ENCODE measurements around the gene NTN4. TPM values are rescaled to one million over a fixed set of nuclear protein-coding genes. Genes with fewer than 3 reads are reported as not detected.

Gene NTN4
- total RNA-seq, 1 donor from 2014 or later, result not detected

- H3K4me1 Mint-ChIP-seq (ENCODE audit: low read depth), result no peaks in the 10 kb centered on the region
- intact Hi-C loops (cut with micrococcal nuclease), result no loop called here
- no peak overlapping the region for H3K4me3 Mint-ChIP-seq (ENCODE audit: low read depth)
- peaks cover 4% of the 10 kb centered on the region for H3K9me3 Mint-ChIP-seq
- no peak overlapping the region for H3K27ac Mint-ChIP-seq
- H3K36me3 Mint-ChIP-seq (ENCODE audit: low read depth), result no peaks in the 10 kb centered on the region
- no peaks in the 10 kb centered on the region for H3K27me3 Mint-ChIP-seq (ENCODE audit: low read depth)
- DNase-seq (ENCODE audit: low spot score), result no peak
These were observed 59.0 kb downstream of the NTN4 start for GRCh38 chr12:95731519-95731958.

- H3K4me3 Mint-ChIP-seq (ENCODE audit: low read depth), result no peak overlapping the region
- peaks cover 9% of the 10 kb centered on the region for H3K9me3 Mint-ChIP-seq
- intact Hi-C loops (cut with micrococcal nuclease), result no loop called here
- no peaks in the 10 kb centered on the region for H3K36me3 Mint-ChIP-seq (ENCODE audit: low read depth)
- no peak for DNase-seq (ENCODE audit: low spot score)
- H3K27ac Mint-ChIP-seq, result no peak overlapping the region
- H3K4me1 Mint-ChIP-seq (ENCODE audit: low read depth), result no peaks in the 10 kb centered on the region
- no peaks in the 10 kb centered on the region for H3K27me3 Mint-ChIP-seq (ENCODE audit: low read depth)
These were observed 60.1 kb downstream of the NTN4 start for GRCh38 chr12:95730457-95730856.

- DNase-seq (ENCODE audit: low spot score), result no peak
- Mint-ChIP-seq H3K9me3 (peaks cover 9% of the 10 kb centered on the region), H3K4me1 (ENCODE audit: low read depth) (no peaks in the 10 kb centered on the region), H3K27ac (no peak overlapping the region), H3K36me3 (ENCODE audit: low read depth) (no peaks in the 10 kb centered on the region), H3K27me3 (ENCODE audit: low read depth) (peaks cover 4% of the 10 kb centered on the region), H3K4me3 (ENCODE audit: low read depth) (no peak overlapping the region)
- intact Hi-C loops (cut with micrococcal nuclease), result no loop called here
These were observed 63.7 kb downstream of the NTN4 start for GRCh38 chr12:95726903-95727302.

- H3K27ac Mint-ChIP-seq, result no peak overlapping the region
- intact Hi-C loops (cut with micrococcal nuclease), result no loop called here
- H3K36me3 Mint-ChIP-seq (ENCODE audit: low read depth), result no peaks in the 10 kb centered on the region
- no peaks in the 10 kb centered on the region for H3K4me1 Mint-ChIP-seq (ENCODE audit: low read depth)
- peaks cover 4% of the 10 kb centered on the region for H3K27me3 Mint-ChIP-seq (ENCODE audit: low read depth)
- H3K4me3 Mint-ChIP-seq (ENCODE audit: low read depth), result no peak overlapping the region
- DNase-seq (ENCODE audit: low spot score), result no peak
- H3K9me3 Mint-ChIP-seq, result peaks cover 9% of the 10 kb centered on the region
These were observed 65.8 kb downstream of the NTN4 start for GRCh38 chr12:95724767-95725166.

- Mint-ChIP-seq H3K9me3 (peaks cover 9% of the 10 kb centered on the region), H3K4me1 (ENCODE audit: low read depth) (no peaks in the 10 kb centered on the region), H3K27me3 (ENCODE audit: low read depth) (peaks cover 4% of the 10 kb centered on the region), H3K4me3 (ENCODE audit: low read depth) (no peak overlapping the region), H3K27ac (no peak overlapping the region), H3K36me3 (ENCODE audit: low read depth) (no peaks in the 10 kb centered on the region)
- intact Hi-C loops (cut with micrococcal nuclease), result no loop called here
- DNase-seq (ENCODE audit: low spot score), result no peak
These were observed 66.7 kb downstream of the NTN4 start for GRCh38 chr12:95723693-95724384.

- H3K4me1 Mint-ChIP-seq (ENCODE audit: low read depth), result no peaks in the 10 kb centered on the region
- H3K4me3 Mint-ChIP-seq (ENCODE audit: low read depth), result no peak overlapping the region
- no peaks in the 10 kb centered on the region for H3K36me3 Mint-ChIP-seq (ENCODE audit: low read depth)
- intact Hi-C loops (cut with micrococcal nuclease), result no loop called here
- peaks cover 3% of the 10 kb centered on the region for H3K9me3 Mint-ChIP-seq
- no peak for DNase-seq (ENCODE audit: low spot score)
- H3K27ac Mint-ChIP-seq, result no peak overlapping the region
- H3K27me3 Mint-ChIP-seq (ENCODE audit: low read depth), result peaks cover 8% of the 10 kb centered on the region
These were observed 69.2 kb downstream of the NTN4 start for GRCh38 chr12:95721320-95721719.

GRCh38 chr12:95720146-95720545 lies 70.4 kb downstream of the NTN4 start:
- H3K4me1 Mint-ChIP-seq (ENCODE audit: low read depth), result no peaks in the 10 kb centered on the region
- no peak overlapping the region for H3K4me3 Mint-ChIP-seq (ENCODE audit: low read depth)
- H3K36me3 Mint-ChIP-seq (ENCODE audit: low read depth), result no peaks in the 10 kb centered on the region
- DNase-seq (ENCODE audit: low spot score), result no peak
- peaks cover 5% of the 10 kb centered on the region for H3K27me3 Mint-ChIP-seq (ENCODE audit: low read depth)
- intact Hi-C loops (cut with micrococcal nuclease), result no loop called here
- H3K27ac Mint-ChIP-seq, result no peak overlapping the region
- no peaks in the 10 kb centered on the region for H3K9me3 Mint-ChIP-seq

GRCh38 chr12:95718772-95719171 lies 71.8 kb downstream of the NTN4 start:
- Mint-ChIP-seq H3K4me3 (ENCODE audit: low read depth) (no peak overlapping the region), H3K27me3 (ENCODE audit: low read depth) (peaks cover 4% of the 10 kb centered on the region), H3K4me1 (ENCODE audit: low read depth) (no peaks in the 10 kb centered on the region), H3K36me3 (ENCODE audit: low read depth) (no peaks in the 10 kb centered on the region), H3K27ac (no peak overlapping the region), H3K9me3 (no peaks in the 10 kb centered on the region)
- intact Hi-C loops (cut with micrococcal nuclease), result no loop called here
- no peak for DNase-seq (ENCODE audit: low spot score)

- Mint-ChIP-seq H3K4me1 (ENCODE audit: low read depth) (no peaks in the 10 kb centered on the region), H3K36me3 (ENCODE audit: low read depth) (no peaks in the 10 kb centered on the region), H3K9me3 (no peaks in the 10 kb centered on the region), H3K27me3 (ENCODE audit: low read depth) (peaks cover 4% of the 10 kb centered on the region), H3K27ac (no peak overlapping the region), H3K4me3 (ENCODE audit: low read depth) (no peak overlapping the region)
- intact Hi-C loops (cut with micrococcal nuclease), result no loop called here
- DNase-seq (ENCODE audit: low spot score), result no peak
These were observed 72.5 kb downstream of the NTN4 start for GRCh38 chr12:95718006-95718431.

GRCh38 chr12:95717316-95717928 lies 73.1 kb downstream of the NTN4 start:
- H3K4me3 Mint-ChIP-seq (ENCODE audit: low read depth), result no peak overlapping the region
- DNase-seq (ENCODE audit: low spot score), result no peak
- peaks cover 4% of the 10 kb centered on the region for H3K27me3 Mint-ChIP-seq (ENCODE audit: low read depth)
- no peak overlapping the region for H3K27ac Mint-ChIP-seq
- no peaks in the 10 kb centered on the region for H3K4me1 Mint-ChIP-seq (ENCODE audit: low read depth)
- H3K36me3 Mint-ChIP-seq (ENCODE audit: low read depth), result no peaks in the 10 kb centered on the region
- no peaks in the 10 kb centered on the region for H3K9me3 Mint-ChIP-seq
- intact Hi-C loops (cut with micrococcal nuclease), result no loop called here

- intact Hi-C loops (cut with micrococcal nuclease), result no loop called here
- Mint-ChIP-seq H3K9me3 (no peaks in the 10 kb centered on the region), H3K4me3 (ENCODE audit: low read depth) (no peak overlapping the region), H3K36me3 (ENCODE audit: low read depth) (no peaks in the 10 kb centered on the region), H3K4me1 (ENCODE audit: low read depth) (no peaks in the 10 kb centered on the region), H3K27ac (no peak overlapping the region), H3K27me3 (ENCODE audit: low read depth) (peaks cover 5% of the 10 kb centered on the region)
- DNase-seq (ENCODE audit: low spot score), result no peak
These were observed 75.4 kb downstream of the NTN4 start for GRCh38 chr12:95715177-95715576.

- DNase-seq (ENCODE audit: low spot score), result no peak
- Mint-ChIP-seq H3K4me3 (ENCODE audit: low read depth) (no peak overlapping the region), H3K36me3 (ENCODE audit: low read depth) (no peaks in the 10 kb centered on the region), H3K27ac (no peak overlapping the region), H3K4me1 (ENCODE audit: low read depth) (no peaks in the 10 kb centered on the region), H3K27me3 (ENCODE audit: low read depth) (peaks cover 2% of the 10 kb centered on the region), H3K9me3 (no peaks in the 10 kb centered on the region)
- intact Hi-C loops (cut with micrococcal nuclease), result no loop called here
These were observed 78.3 kb downstream of the NTN4 start for GRCh38 chr12:95712269-95712668.

- Mint-ChIP-seq H3K36me3 (ENCODE audit: low read depth) (no peaks in the 10 kb centered on the region), H3K4me3 (ENCODE audit: low read depth) (no peak overlapping the region), H3K27ac (no peak overlapping the region), H3K9me3 (no peaks in the 10 kb centered on the region), H3K27me3 (ENCODE audit: low read depth) (peaks cover 6% of the 10 kb centered on the region), H3K4me1 (ENCODE audit: low read depth) (no peaks in the 10 kb centered on the region)
- no peak for DNase-seq (ENCODE audit: low spot score)
- intact Hi-C loops (cut with micrococcal nuclease), result no loop called here
These were observed 80.2 kb downstream of the NTN4 start for GRCh38 chr12:95710386-95710785.
